Measurements from ENCODE around the gene BABAM2.
"Not testable (repeated sequence)": the region's sequence is repeated elsewhere in the genome, so short reads cannot be mapped to it uniquely, and the experiment has no call there.

The BABAM2 gene

GRCh38 chr2:28227498-28227897 is 337.0 kb downstream of the BABAM2 start:
- H3K4me3 ChIP-seq (ENCODE audit: low read length), result no peak overlapping the region
- no peak for TF ChIP-seq ZNF274 (IDR thresholded peaks at IDR 0.05; ENCODE audit: low read depth, low read length)

DNA sequence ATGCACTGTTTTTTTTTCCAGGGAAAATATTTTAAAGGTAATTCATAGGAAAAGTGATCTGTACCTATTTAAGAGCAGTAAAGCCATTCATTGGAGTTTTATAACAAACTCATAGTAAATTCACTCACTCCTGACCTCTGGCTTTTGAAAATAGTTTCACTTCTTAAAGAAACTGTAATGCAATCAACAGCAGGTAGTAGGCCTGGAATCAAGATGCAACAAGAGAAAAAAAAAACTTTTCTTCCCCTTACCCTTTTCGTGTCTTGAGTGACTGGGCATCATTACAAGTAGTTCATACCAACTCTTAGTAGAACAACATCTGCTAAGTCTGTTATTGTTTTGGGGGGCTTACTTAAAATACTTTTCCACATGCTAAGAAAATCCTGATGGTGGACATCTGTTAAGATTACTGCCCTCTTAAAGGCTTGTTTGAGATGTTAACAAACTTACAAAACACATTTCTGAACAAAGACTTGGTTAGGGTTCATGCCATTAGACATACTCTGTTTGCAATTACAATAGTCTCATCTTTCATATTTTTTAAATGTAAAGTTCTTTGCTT is 338.0 kb downstream of the BABAM2 start:
- H3K4me3 ChIP-seq (ENCODE audit: low read length), result no peak overlapping the region
- no peak for TF ChIP-seq ZNF274 (IDR thresholded peaks at IDR 0.05; ENCODE audit: low read depth, low read length)

- no peak overlapping the region for H3K4me3 ChIP-seq (ENCODE audit: low read length)
- TF ChIP-seq ZNF274 (IDR thresholded peaks at IDR 0.05; ENCODE audit: low read depth, low read length), result no peak
These were observed 340.6 kb downstream of the BABAM2 start for GRCh38 chr2:28231110-28231631.

- TF ChIP-seq ZNF274 (IDR thresholded peaks at IDR 0.05; ENCODE audit: low read depth, low read length), result no peak
- no peak overlapping the region for H3K4me3 ChIP-seq (ENCODE audit: low read length)
These were observed 341.8 kb downstream of the BABAM2 start for GRCh38 chr2:28232295-28232694.

DNA sequence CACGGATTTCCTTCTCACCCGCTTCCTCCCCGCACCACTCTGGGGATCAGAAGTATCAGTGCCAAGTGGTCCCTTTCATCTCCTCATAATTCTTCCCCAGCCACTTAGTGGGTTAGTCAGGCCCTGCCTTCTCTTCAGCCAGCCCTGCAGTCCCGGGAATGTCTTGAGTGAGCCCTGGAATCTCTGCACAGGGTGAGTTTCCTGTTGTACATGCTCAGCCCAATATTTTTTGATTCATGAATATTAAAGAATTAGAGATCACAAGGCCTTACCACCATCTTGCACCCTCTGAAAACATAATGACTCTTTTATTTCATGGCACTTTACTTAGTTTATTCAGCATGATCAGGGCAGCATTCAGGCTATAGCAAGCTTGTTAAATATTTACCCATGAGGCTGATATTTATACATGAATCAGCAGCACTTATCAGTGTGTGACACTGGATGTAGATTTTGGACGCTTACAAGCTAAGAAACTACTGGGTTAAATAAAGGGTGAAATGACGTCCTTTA is 342.7 kb downstream of the BABAM2 start:
- no peak for TF ChIP-seq ZNF274 (IDR thresholded peaks at IDR 0.05; ENCODE audit: low read depth, low read length)

GRCh38 chr2:28234807-28235206 is 344.3 kb downstream of the BABAM2 start:
- TF ChIP-seq ZNF274 (IDR thresholded peaks at IDR 0.05; ENCODE audit: low read depth, low read length), result no peak

More for the DNA sequence above, 342.7 kb downstream of the BABAM2 start:
- no peak overlapping the region for H3K4me3 ChIP-seq (ENCODE audit: low read length)

DNA sequence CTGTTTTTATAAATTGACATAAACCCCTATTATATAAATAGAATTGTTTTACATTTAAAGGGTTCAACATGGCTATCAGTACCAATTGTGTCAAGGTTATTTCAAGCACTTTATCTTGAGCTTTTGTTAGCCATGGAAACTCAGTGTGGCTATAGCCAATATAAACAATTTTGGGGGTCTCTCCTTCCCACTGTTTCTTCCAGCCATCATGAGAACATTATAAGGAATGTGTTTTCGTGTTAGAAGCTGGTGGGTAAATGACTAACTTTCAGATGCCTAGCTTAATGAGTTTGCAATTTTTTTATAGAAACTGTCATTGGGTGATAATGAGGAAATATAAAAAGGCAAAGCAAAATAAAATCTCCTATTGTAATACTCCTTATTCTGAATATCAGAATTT is 348.7 kb downstream of the BABAM2 start:
- H3K4me3 ChIP-seq (ENCODE audit: low read length), result no peak overlapping the region
- TF ChIP-seq ZNF274 (IDR thresholded peaks at IDR 0.05; ENCODE audit: low read depth, low read length), result no peak

More at GRCh38 chr2:28234807-28235206, 344.3 kb downstream of the BABAM2 start:
- H3K4me3 ChIP-seq (ENCODE audit: low read length), result no peak overlapping the region

DNA sequence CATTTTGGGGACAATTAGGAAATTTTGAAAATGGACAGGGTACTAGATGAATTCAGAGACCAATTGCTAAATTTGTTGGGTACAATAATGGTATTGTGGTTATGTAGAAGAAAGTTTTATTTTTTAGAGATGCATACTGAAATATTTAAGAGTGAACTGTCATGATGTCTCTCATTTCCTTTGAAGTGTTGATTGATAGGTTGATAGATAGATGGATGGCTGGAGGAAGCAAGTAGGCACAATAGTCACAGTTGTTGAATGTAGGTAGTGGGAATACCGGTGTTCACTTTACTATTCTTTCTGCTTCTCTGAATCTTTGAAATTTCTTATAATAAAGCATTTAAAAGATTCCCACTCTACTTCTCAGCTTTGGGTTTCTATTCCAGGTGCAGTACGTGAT is 350.4 kb downstream of the BABAM2 start:
- H3K4me3 ChIP-seq (ENCODE audit: low read length), result no peak overlapping the region
- TF ChIP-seq ZNF274 (IDR thresholded peaks at IDR 0.05; ENCODE audit: low read depth, low read length), result no peak

DNA sequence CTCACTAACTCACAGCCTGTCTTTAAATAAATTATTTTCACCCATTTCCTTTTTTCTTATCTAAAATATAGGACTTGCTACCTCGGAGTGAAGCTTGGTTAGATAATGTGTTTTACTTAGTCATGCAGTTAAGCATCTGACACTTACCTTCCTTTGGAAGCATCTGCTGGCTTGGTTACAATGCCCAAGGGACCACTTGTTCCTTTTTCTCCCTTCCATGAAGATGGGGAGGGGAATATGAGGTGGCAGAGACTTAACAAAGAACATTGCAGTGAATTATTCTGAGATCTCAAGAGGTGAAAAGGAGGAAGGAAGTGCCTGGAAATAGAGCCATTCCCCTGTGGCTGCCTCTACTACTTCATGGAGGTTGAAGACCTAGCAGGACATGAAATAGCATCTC is 356.8 kb downstream of the BABAM2 start:
- H3K4me3 ChIP-seq (ENCODE audit: low read length), result no peak overlapping the region
- TF ChIP-seq ZNF274 (IDR thresholded peaks at IDR 0.05; ENCODE audit: low read depth, low read length), result no peak

GRCh38 chr2:28247734-28248133 is 357.2 kb downstream of the BABAM2 start:
- H3K4me3 ChIP-seq (ENCODE audit: low read length), result no peak overlapping the region
- no peak for TF ChIP-seq ZNF274 (IDR thresholded peaks at IDR 0.05; ENCODE audit: low read depth, low read length)

GRCh38 chr2:28248511-28248910 is 358.0 kb downstream of the BABAM2 start:
- no peak overlapping the region for H3K4me3 ChIP-seq (ENCODE audit: low read length)
- TF ChIP-seq ZNF274 (IDR thresholded peaks at IDR 0.05; ENCODE audit: low read depth, low read length), result no peak

DNA sequence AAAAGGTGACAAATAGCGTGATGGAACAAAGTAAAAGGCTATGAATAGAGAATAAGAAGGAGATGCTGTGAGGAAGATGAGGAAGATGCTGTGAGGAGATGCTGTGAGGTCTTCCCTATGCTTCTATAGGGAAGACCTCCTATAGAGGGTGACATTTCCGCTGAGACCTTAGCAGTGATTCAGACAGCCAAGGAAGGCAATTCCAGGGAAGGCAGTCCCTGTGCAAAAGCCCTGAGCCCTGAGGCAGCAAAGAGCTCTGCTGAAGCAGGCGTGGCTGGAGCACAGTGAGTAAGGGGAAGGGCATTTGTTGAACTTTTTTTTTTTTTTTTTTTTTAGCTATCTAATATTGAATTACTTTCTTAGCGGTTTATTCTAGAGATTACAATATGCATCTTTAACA is 359.5 kb downstream of the BABAM2 start:
- TF ChIP-seq ZNF274 (IDR thresholded peaks at IDR 0.05; ENCODE audit: low read depth, low read length), result no peak
- H3K4me3 ChIP-seq (ENCODE audit: low read length), result no peak overlapping the region

- H3K4me3 ChIP-seq (ENCODE audit: low read length), result no peak overlapping the region
- TF ChIP-seq ZNF274 (IDR thresholded peaks at IDR 0.05; ENCODE audit: low read depth, low read length), result no peak
These were observed 360.8 kb downstream of the BABAM2 start for GRCh38 chr2:28251337-28251736.

DNA sequence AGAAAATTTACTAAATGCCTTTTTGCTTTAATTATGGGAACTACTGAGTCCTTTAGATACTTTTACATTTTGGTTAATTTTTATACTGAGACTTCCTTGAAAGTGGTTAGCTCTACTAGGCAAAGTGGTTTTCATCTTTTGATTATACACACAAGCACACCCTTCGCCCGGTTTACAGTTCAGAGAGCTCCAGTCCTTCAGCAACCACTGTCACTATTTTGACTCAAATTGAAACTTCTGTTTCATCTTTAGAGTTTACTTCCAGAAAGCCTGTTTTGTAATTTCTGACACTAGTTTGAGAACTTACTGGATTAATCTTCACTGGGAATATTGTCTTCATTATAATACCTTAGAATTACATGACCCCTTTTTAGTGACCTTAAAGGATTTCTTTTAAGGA is 361.8 kb downstream of the BABAM2 start:
- TF ChIP-seq ZNF274 (IDR thresholded peaks at IDR 0.05; ENCODE audit: low read depth, low read length), result no peak

GRCh38 chr2:28253543-28253942 is 363.0 kb downstream of the BABAM2 start:
- TF ChIP-seq ZNF274 (IDR thresholded peaks at IDR 0.05; ENCODE audit: low read depth, low read length), result no peak
- H3K4me3 ChIP-seq (ENCODE audit: low read length), result no peak overlapping the region

More for the DNA sequence above, 361.8 kb downstream of the BABAM2 start:
- H3K4me3 ChIP-seq (ENCODE audit: low read length), result no peak overlapping the region

- H3K4me3 ChIP-seq (ENCODE audit: low read length), result not testable (repeated sequence)
These were observed 364.7 kb downstream of the BABAM2 start for GRCh38 chr2:28255231-28255630.
